NCI-H1930 (cell line): ENCODE results near the gene TNFSF4.

ENCODE experiments used
- DNase-seq, 2 experiments: peaks; one replicate each; lab custom pipeline; 2025; lab: John Stamatoyannopoulos, UW

Gene TNFSF4

GRCh38 chr1:173210716-173211231 is 3.6 kb upstream of the TNFSF4 start:
- DNase-seq, result no peak

DNA sequence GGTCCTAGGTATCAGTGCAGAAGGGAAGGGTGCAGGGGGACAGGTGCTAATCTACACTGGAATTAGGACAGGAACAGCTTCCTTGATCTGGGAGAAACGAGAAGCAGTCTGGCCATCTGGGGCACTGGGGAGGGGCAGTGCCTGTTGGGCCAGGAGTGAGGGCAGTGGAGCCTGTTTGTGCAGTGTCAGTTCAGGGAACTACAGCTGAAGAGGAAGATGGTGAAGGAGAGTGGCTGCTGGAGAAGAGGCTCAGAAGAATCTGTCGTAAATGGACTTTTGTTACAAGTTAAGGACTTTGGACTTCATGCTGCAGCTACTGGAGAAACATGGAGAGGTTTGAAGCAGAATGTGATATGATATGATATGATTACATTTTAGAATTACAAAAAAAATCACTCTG is 3.2 kb upstream of the TNFSF4 start:
- no peak for DNase-seq

DNA sequence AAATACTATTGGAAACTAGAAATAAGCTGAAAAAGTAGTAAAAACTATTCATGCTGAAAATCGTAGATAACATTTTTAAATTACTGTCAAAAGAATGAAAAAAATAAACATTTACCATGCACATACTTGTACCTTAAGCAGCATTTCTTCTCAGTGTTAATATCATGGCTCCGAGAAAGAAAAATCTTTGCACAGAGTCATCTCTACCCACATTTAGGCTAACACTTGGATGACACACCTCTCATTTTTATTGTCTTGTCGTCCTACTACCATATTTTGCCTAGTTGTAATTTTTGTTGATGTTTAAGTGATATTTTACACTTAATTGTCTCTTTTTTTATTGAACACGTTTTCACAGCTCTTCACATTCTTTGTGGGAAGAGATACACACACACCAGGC is 1.7 kb upstream of the TNFSF4 start:
- DNase-seq, result no peak

GRCh38 chr1:173208146-173208545 is 1.0 kb upstream of the TNFSF4 start:
- no peak for DNase-seq

DNA sequence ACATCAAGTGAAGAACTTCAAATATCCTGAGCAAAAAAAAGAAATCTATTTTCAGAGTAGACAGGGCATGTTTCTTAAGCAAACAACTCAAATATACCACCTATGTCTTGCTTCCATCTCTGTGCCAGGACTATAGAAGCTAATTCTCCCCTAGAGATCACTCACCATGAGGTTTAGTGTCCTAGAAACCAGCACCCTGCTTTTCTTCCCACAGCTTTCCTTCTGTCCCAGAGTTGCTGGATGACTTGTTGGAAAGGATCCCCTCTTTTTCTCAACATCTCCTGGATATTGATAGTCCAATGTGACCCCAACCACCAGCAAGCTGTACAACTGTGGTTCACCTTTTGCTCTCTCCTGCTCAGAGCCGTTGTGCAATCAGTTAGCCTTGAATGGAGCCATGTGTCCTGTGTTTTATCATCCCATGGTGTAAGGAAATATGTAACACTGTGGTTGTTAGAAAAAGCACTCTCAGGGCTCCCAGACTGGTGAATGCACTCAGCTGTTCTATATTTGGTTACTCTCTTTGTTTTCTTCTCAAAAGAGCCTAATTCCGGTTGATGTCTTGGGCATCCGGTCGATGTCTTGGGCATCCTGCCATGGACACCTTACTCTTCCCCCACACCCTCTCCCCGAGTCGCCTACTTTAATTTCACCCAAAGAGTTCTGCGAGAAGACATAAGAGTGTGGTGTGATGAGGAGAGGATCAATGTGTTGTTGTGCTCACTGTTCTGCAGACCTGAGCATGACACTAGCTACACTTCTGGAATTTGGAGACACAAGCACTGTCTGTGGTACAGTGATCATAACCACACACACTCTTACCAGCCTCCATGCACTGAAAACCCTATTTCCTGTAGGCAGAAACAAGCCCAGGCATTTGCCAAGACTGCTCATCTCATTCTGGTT is 1.7 kb downstream of the TNFSF4 start:
- no peak for DNase-seq

- no peak for DNase-seq
These were observed 2.4 kb downstream of the TNFSF4 start for GRCh38 chr1:173204693-173205092.

- DNase-seq, result peak in 1 of 2 experiments; percentile 2
These were observed 4.5 kb downstream of the TNFSF4 start for GRCh38 chr1:173202424-173203145.

- DNase-seq, result no peak
These were observed 5.2 kb downstream of the TNFSF4 start for GRCh38 chr1:173201969-173202368.

DNA sequence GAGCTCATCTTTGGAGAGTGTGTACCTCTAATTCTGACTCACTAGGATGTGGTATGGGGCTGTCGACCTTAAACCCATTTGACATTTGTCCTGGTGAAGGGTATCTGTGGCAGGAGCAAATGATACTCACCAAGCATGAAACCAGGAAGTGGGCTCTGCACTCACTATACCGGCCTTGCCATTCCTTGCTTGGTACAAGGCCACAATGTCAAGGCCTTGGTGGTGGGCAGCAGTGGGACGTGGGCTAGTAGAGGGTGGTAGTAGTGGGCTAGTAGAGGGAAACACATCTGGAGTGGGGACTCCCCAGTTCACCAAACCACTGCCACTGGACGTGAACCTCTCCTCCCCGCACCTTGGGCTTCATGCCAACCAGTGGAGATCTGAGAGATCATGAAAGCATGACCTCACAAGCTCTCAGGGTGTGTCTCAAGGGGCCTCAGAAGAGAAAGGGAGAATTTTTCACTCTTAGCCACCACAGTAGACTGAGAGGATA is 11.5 kb downstream of the TNFSF4 start:
- no peak for DNase-seq

DNA sequence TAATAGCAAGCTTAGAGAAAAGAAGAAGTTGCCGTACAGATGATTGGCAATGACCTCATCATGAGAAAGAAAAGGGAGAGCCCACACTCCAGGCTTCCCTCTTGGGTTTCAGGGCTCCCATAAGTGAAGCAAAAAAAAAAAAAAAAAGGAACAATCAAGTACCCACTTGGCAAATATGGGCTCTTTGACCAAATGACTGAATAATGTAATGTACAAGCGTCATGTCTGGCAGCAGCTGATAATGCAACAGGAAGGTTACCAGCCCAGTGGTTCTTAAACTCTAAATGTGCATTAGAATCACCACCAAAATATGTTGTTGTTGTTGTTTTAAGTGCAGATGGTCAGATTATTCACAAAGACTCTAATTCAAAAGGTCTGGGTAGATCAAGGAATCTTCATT is 13.5 kb downstream of the TNFSF4 start:
- DNase-seq, result no peak

DNA sequence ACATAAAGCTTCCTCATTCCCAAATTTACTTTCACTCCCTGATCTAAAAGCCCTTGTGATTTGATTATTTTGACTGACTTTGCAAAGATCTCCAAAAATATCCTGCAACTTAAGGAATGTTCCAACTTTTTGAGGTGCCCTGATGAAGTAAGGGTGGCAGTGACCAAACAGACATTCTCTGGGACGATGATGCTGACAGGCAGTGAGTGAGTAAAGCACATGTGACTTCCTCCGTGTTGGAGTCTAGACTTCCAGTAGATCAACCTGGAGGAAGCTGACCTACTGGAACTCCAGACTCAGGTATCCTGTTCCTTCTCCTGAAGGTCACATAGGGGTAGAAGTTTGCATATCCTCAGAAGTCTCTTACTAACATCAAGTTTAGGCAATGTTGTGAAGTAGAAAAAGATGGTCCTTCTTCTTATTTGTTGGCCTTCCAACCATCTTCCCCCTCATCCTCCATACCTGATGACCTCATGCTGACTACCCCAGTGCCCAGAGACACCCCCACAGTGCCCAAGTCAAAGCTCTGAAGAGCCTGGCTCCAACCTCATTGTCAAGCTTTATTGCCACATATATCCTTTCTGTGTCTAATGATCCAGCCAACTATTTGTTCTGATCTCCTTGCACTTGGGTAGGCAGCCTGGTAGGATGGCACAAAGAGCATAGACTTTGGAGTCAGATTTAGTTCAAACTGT is 16.0 kb downstream of the TNFSF4 start:
- no peak for DNase-seq

- DNase-seq, result no peak
These were observed 16.8 kb downstream of the TNFSF4 start for GRCh38 chr1:173190101-173190936.

GRCh38 chr1:173187671-173188237 is 19.4 kb downstream of the TNFSF4 start:
- no peak for DNase-seq

GRCh38 chr1:173181791-173182190 is 25.3 kb downstream of the TNFSF4 start:
- no peak for DNase-seq

- DNase-seq, result no peak
These were observed 30.9 kb downstream of the TNFSF4 start for GRCh38 chr1:173176246-173176645.

DNA sequence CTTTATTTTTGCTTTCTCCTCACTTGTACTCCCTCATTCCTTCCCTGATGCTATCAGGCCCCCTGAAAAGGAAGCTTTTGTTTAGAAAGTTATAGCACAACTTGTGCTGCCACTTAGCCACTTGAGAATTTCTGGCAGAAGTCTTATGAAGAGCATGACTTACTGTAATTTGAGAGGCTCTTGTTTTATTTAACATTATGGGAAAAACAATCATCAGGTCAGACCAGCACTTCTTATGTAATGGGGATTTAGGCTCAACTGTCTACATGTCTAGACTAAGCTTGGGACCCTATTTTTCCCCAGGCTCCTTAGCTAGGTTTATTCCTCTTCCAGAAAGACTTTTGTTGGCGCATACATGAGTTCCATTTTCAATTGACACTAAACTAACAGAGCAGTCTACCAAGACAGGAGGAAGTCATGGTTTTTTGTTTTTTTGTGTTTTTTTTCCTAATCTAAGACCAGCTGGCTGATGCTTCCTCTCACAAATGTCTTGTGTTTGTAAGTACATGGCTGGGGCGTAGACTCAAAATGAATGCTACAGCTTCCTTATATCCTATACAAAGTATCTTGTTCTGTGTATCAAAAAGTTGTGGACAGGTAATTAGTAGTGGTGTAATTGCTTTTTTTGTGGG is 31.5 kb downstream of the TNFSF4 start:
- DNase-seq, result no peak

GRCh38 chr1:173173388-173173787 is 33.7 kb downstream of the TNFSF4 start:
- no peak for DNase-seq

GRCh38 chr1:173171152-173171551 is 36.0 kb downstream of the TNFSF4 start:
- no peak for DNase-seq

DNA sequence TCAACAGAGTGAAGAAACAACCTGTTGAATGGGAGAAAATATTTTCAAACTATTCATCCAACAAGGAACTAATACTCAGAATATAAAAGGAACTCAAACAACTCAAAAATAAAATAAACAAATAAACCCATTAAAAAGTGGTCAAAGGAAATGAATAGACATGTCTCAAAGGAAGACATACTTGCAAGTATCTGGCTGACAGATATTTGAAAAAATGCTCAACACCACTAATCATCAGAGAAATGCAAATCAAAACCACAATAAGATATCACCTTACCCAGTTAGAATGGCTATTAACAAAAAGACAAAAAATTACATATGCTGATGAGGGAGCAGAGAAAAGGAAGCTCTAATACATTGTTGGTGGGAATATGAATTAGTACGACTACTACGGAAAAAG is 38.2 kb downstream of the TNFSF4 start:
- no peak for DNase-seq

DNA sequence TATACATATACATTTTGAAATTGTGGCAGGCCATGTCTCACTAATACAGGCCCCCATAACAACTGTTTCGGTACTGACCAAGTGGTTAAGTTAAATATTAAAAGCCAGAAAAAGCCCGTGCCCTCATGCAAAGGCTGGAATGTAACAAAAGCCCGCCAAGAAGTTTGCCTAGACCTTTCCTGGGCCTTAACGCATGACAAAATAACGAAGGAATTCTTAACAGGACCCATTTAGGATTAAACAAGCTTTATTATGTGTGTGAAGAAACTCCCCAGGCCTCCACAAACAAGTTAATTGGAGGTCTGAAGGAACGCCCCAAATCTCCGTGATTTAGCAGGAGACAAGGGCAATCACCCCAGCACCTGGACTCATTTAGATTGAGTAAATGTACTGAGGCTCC is 42.4 kb downstream of the TNFSF4 start:
- DNase-seq, result no peak

- no peak for DNase-seq
These were observed 43.0 kb downstream of the TNFSF4 start for GRCh38 chr1:173164178-173164577.
